IPS-15b (cell line): ENCODE measurements around the gene SAMD4B.
A peak's percentile ranks its signal among the peaks of the same experiment; 100 is the strongest.

Experiments used
- H3K27me3 ChIP-seq: one replicate; pipeline ENCODE4 v1.6.1; 2013; ENCODE audit warnings: low read length; ENCODE audit not compliant: control insufficient read depth, insufficient read depth
- H3K36me3 ChIP-seq: one replicate; pipeline ENCODE4 v1.6.1; 2013; ENCODE audit warnings: low read length; ENCODE audit not compliant: control insufficient read depth, insufficient read depth
- H3K4me1 ChIP-seq: one replicate; pipeline ENCODE4 v1.6.1; 2013; ENCODE audit warnings: mild to moderate bottlenecking, low read length; ENCODE audit not compliant: control insufficient read depth, insufficient read depth
- H3K4me3 ChIP-seq: one replicate; pipeline ENCODE4 v1.5.1; 2013; ENCODE audit warnings: low read depth, low read length
- H3K9ac ChIP-seq: one replicate; pipeline ENCODE4 v1.6.1; 2013; ENCODE audit warnings: low read depth, mild to moderate bottlenecking, low read length
- H3K9me3 ChIP-seq: one replicate; pipeline ENCODE4 v1.6.1; 2013; ENCODE audit warnings: mild to moderate bottlenecking, low read length; ENCODE audit not compliant: control insufficient read depth, insufficient read depth

SAMD4B gene

DNA sequence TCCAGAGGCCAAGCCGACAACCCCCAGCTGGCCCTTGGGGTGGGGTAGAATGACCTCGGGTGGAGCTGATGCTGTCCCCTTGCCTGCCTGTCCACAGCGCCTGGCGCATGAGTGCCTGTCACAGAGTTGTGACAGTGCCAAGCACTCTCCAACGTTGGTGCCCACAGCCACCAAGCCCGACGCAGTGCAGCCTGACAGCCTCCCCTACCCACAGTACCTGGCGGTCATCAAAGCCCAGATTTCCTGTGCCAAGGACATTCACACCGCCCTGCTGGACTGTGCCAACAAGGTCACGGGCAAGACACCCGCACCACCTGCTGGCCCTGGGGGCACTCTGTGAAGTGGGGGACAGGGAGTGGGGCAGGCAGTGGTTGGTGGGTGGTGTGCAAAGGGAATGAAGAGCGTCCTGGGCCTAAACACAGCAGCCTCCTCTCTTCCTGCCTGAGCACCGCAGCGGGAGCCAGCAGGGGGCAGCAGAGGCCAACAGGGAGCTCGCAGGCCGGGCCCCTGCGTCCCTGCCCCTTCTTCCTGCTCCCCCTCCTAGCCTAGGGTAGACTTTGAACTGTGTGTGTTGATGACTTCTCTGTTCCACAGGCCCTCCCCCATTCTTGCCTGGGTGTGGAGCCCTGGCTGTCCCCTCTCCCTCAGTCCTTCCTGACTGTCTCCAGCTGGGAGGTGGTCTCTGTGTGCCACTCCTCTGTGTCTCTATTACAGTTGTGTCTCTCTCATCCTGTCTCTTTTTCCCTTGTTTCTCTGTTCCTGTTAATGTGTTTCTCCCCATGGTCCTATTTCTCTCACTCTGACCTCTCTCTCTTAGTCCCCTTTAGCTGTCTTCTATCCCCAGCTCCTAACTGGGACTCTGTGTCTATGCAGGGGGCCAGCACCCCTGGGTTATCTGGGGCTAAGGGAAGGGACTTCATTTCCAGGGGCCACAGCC is 55.4 kb downstream of the SAMD4B start:
- H3K9me3 ChIP-seq = no peaks in the 10 kb centered on the region
- H3K27me3 ChIP-seq = no peaks in the 10 kb centered on the region
- H3K36me3 ChIP-seq = peaks cover 10% of the 10 kb centered on the region
- no peak overlapping the region for H3K9ac ChIP-seq
- no peak overlapping the region for H3K4me3 ChIP-seq
- H3K4me1 ChIP-seq = peaks cover 17% of the 10 kb centered on the region

DNA sequence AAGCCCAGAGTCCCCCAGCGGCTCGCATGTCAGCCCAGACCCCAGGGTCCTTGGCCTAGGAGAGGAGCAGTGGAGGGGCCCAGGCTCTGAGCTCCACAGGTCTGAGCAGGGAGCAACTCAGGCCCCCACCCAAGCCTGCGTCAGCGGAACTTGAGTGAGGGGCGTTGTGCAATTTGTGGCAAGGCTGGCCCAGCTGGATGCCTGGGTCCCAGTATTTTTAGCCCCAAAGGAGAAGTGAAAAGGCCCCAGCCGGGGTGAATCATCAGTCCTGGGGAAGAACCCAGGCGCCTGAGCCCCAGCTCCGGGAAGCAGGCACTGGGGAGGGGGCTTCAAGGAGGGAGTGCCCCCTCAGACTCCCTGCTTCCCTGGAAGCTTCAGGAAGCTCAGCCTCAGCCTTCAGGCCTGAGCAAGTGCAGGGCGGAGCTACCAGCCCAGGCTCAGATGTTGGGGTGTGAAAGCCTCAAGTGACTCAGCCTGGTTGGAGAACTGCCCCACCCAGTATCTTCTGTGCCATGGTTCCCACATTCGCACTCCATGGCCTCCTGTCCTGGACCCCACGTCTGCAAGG is 56.2 kb downstream of the SAMD4B start:
- no peak overlapping the region for H3K9ac ChIP-seq
- no peak overlapping the region for H3K4me3 ChIP-seq
- H3K27me3 ChIP-seq = no peaks in the 10 kb centered on the region
- no peaks in the 10 kb centered on the region for H3K9me3 ChIP-seq
- peaks cover 9% of the 10 kb centered on the region for H3K36me3 ChIP-seq
- H3K4me1 ChIP-seq = peaks cover 17% of the 10 kb centered on the region

DNA sequence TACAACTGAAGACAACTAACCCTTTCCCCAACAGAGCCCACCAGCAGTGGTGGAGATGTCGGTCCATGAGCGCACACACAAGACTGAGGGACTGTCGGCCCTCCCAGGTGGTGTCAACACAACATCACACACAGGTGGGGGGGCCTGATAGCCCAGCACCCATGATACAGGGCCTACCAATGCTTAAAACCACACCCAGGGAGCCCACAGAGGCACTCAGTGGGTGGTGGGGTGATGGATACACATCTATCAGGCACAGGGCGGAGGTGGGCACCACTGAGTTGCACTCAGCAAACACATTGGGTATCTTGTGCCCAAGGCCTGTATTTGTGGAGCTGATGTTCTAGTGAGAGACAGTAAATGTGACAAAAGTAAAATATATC is 57.4 kb downstream of the SAMD4B start:
- Histone ChIP-seq H3K36me3 (peaks cover 2% of the 10 kb centered on the region), H3K9ac (no peak overlapping the region), H3K4me1 (peaks cover 17% of the 10 kb centered on the region), H3K9me3 (no peaks in the 10 kb centered on the region), H3K27me3 (no peaks in the 10 kb centered on the region), H3K4me3 (no peak overlapping the region)

DNA sequence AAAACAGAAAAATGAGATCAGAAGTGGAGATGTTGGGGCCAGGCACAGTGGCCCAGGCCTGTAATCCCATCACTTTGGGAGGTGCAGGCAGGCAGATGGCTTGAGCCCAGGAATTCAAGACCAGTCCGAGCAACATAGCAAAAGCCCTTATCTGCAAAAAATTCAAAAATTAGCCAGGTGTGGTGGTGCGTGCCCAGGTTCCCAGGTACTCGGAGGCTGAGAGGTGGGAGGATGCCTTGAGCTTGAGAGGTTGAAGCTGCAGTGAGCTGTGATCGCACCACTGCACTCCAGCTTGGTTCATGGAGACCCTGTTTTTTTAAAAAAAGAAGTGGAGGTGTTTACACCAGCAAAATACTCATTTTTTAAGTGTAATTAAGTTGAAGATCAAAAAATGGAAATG is 57.8 kb downstream of the SAMD4B start:
- H3K9me3 ChIP-seq = no peaks in the 10 kb centered on the region
- no peak overlapping the region for H3K4me3 ChIP-seq
- peaks cover 17% of the 10 kb centered on the region for H3K4me1 ChIP-seq
- no peaks in the 10 kb centered on the region for H3K27me3 ChIP-seq
- no peak overlapping the region for H3K9ac ChIP-seq
- H3K36me3 ChIP-seq = peaks cover 2% of the 10 kb centered on the region

DNA sequence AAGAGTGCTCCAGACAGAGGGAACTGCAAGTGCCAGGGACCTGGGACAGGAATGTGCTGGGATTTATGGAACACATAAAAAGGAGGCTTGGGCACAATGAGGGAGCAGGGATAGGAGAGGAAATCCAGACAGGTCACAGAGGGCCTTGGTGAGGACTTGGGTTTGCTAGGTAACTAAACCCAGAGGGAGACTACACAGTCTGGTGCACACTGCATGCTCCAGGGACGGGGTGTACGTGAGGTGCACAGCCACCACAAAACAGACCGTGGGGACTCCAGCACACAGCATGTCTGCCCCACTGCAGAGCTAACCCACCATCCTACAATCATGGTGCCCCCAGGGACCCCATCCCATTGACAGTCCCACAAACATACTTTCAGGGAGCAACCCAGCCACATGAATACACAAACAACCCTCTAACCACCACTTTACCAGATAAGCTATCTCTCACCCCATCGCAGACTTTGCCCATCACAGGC is 58.9 kb downstream of the SAMD4B start:
- H3K4me1 ChIP-seq = peaks cover 22% of the 10 kb centered on the region
- H3K9ac ChIP-seq = no peak overlapping the region
- H3K4me3 ChIP-seq = no peak overlapping the region

DNA sequence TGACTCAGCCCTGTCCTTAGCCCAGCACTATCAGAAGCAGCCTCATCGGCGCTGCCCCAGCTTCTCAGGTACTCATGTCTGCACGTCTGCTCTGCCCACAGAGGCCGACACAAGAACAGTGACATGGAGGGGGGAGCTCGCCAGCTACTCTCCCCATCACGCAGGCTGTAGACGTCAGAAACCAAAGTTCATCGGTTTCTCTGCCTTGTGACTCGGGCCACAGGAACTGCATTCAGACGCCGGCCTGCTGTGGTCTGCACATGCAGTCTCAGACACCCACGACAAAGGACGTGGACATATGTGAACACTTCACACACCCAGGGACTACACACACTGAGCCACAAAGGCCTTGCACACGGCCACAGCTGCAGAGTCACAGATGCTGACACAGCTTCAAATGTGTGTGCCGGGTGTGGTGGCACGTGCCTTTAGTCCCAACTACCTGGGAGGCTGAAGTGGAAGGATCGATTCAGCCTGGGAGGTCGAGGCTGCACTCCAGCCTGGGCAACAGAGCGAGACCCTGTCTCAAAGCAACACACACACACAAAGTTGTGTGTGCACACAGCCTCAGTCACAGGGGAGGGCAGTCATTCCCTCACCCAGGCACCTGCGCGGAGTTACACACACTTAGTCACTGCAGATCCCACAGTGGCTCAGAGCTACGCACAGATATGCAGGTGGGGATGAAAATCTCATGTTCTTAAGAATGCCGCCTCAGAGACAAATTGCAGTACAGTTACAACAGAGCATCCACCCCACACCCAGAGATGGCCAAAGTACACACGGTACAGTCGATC is 59.5 kb downstream of the SAMD4B start:
- peak overlapping the region; percentile 58 for H3K4me3 ChIP-seq
- H3K9ac ChIP-seq = peak overlapping the region; percentile 70
- no peaks in the 10 kb centered on the region for H3K27me3 ChIP-seq
- H3K9me3 ChIP-seq = no peaks in the 10 kb centered on the region
- H3K4me1 ChIP-seq = peaks cover 23% of the 10 kb centered on the region
- H3K36me3 ChIP-seq = peaks cover 2% of the 10 kb centered on the region

More for the DNA sequence above, 58.9 kb downstream of the SAMD4B start:
- peaks cover 2% of the 10 kb centered on the region for H3K36me3 ChIP-seq
- H3K27me3 ChIP-seq = no peaks in the 10 kb centered on the region
- H3K9me3 ChIP-seq = no peaks in the 10 kb centered on the region

DNA sequence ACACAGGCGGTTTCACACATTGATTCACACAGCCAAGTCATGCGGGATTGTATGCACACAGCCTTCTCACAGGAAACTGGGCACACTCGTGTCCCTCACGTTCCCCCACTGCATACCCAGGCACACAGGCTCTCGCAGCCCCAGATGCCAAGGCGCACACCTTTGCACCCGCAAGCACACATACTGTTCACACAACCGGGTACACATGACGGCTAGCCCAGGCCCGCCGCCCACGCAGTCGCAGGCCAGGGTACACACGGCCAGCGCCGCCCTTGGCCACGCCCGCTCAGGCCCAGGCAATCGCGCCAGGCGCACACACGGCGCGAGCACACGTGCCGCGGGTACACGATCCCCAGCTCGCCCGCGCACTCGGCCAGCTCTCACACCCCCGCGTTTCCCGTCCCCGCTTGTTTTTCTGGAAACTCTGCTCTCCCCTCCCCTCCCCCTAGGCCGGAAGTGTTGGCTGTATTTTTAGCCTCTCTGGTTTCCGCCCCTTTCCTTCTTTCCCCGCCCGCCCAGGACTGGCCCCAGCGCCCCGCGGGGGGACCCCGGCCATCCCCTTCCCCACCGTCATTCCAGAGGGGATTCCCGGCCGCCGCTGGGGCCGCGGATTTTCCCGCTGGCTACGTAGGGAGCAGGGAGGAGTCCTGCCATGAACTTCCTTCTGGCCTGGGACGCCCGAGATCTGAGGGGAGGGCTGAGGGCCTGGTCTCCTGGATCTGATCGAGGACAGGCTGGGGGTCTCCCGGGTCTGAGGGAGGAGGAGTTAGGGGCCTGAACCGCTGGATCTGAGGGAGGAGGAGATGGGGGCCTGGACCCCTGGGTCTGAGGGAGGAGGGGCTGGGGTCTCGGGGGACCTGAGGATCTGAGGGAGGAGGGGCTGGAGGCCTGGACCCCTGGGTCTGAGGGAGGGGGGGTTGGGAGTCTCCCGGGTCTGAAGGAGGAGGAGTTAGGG is 60.4 kb downstream of the SAMD4B start:
- peaks cover 23% of the 10 kb centered on the region for H3K4me1 ChIP-seq
- H3K36me3 ChIP-seq = peaks cover 2% of the 10 kb centered on the region
- peak overlapping the region; percentile 58 for H3K4me3 ChIP-seq
- H3K27me3 ChIP-seq = no peaks in the 10 kb centered on the region
- peak overlapping the region; percentile 70 for H3K9ac ChIP-seq
- H3K9me3 ChIP-seq = no peaks in the 10 kb centered on the region

DNA sequence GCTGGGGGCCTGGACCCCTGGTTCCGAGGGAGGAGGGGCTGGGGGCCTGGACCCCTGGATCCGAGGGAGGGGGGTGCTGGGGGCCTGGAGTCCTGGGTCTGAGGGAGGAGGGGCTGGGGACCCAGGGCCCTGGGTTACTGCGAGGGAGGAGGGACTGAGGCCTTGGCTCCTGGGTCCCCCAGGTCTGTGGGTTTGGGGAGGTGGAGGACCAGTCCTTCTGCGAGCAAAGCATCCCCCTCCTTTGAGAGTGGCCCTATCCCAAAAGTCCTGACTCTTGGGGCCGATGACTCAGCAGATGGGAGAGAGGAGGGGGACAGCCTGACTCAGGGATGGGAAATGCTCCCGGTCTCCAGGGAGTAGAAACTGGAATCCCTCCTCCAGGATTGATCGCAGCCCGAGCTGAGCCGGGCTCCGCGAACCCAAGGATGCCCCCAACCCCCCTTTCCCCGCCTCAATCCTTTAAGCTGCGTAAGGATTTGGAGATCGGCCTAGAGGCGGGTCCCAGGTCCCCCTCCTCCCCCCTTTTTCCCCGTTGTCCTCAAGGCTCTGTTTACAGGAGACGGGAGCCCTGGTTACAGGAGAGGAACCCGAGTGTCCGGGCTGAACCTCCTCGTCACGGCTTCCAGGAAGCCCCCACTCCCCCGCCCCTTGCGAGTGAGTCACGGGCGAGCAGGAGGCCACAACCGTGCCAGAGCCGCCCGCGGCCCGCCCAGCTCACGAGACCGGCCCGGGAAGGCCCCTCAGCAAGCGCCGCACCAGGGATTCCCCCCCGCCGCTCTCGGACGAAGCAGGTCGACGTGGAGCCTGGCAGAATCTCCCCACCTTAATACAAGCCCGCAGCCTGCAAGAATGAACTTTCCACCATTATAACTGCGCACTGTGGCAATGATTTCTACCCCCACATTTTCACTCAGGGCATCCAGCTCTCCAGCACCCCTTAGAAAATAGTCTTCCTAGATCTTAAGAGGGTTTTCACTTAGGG is 61.4 kb downstream of the SAMD4B start:
- Histone ChIP-seq H3K9me3 (no peaks in the 10 kb centered on the region), H3K4me1 (peaks cover 20% of the 10 kb centered on the region), H3K36me3 (peaks cover 10% of the 10 kb centered on the region), H3K27me3 (no peaks in the 10 kb centered on the region), H3K9ac (peak overlapping the region; percentile 62), H3K4me3 (peak overlapping the region; percentile 58)

DNA sequence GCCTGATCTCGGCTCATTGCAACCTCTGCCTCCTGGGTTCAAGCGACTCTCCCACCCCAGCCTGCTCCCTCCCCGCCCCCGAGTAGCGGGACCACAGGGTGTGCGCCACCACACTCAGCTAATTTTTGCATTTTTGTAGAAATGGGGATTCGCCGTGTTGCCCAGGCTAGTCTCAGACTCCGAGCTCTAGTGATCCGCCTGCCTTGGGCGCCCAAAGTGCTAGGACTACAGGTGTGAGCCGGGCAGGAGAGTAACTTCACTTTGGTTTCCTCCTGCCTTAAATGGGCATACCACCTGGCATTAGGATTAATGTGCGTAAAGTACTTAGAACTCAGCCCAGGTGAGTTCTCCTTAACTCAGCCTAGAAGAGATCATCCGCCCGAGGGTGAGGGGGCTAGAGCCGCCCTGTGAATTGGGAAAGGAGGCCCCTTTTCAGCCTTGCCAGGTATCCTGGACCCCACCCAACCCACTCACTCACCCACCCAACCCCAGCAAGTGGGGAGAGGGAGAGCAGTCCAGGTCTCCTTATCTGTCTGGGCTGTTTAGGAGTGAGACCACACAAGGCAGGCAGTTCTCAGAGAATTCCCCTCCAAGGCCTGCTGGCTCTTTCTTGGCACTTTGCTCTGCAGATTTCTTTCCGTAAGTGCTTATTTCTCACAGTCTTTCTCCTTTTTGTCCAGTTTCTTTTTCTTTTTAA is 63.2 kb downstream of the SAMD4B start:
- Histone ChIP-seq H3K4me1 (peaks cover 25% of the 10 kb centered on the region), H3K4me3 (no peak overlapping the region), H3K36me3 (peaks cover 10% of the 10 kb centered on the region), H3K9me3 (no peaks in the 10 kb centered on the region), H3K9ac (no peak overlapping the region), H3K27me3 (no peaks in the 10 kb centered on the region)
